Cerebellar cortex (tissue), 1 donor: Measurements from ENCODE around the gene KTI12.
"Not testable (repeated sequence)": the region's sequence is repeated elsewhere in the genome, so short reads cannot be mapped to it uniquely, and the experiment has no call there.

Experiments
- DNase-seq: peaks from one replicate; pipeline ENCODE4 v3.0.0-alpha.2; 2015; ENCODE audit warnings: low spot score

The KTI12 gene

DNA sequence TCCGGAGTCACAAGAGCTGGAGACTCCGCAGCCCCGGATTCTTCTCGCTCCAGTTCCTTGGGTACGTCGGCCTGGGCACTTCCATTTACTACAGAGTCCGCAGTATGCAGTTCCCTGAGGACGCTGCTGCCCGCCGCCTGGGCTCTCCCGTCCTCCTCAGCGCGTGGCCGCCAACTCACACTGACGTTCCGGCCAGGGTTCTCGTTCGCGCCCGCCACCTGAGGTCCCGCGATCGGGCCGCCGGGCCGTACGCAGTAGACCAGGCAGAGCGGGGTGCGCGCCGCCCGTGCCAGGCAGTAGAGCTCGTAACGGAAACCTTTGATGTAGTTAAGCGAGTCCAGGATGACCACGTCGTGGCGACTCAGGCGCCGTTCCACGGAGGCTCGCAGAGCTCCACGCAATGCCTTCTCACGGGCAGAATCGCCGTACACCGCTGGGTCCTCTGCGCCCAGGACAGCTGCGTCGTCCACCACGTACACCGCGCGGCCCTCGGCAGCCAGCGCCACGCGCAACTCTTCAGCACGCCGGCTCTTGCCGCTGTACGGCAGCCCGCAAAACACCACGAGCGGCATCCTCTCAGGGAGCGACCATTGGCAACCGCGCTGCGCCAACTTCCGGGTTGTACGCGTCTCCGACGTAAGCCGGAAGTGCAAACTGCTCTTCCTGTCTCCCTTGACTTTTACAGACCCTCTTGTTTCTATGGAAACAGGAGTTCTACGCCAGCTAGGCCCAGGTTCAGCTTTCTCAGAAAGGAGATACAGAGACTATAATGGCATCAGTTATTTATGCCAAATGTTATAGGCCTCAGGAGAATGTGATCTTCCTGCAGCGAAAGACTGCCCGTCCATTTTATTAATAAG is at the start of gene KTI12:
Gene KTI12 (minus strand): TSS at position 621 of the 860 bp plus-strand sequence. CDS start 49 bp downstream, at position 572.
- DNase-seq: peak; percentile 96

GRCh38 chr1:52080014-52080415 is 46.4 kb upstream of the KTI12 start:
- no peak for DNase-seq

GRCh38 chr1:52077277-52077676 is 43.7 kb upstream of the KTI12 start:
- DNase-seq: not testable (repeated sequence)

DNA sequence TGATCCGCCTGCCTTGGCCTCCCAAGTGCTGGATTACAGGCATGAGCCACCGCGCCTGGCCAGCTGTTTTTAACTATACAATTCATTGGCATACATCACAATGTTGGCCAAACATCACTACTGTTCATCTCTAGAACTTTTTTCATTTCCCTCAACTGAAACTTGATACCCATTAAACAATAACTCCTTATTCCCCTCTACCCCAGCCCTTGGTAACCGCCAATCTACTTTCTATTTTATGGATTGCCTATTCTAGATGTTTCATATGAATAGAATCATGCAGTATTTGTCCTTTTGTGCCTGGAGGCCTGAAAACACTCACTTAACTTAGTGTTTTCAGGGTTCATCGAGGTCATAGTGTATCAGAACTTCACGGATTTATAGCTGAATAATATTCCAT is 38.7 kb upstream of the KTI12 start:
- no peak for DNase-seq

- DNase-seq: no peak
These were observed 37.1 kb upstream of the KTI12 start for GRCh38 chr1:52070704-52071103.

GRCh38 chr1:52063192-52063591 is 29.6 kb upstream of the KTI12 start:
- DNase-seq: no peak

DNA sequence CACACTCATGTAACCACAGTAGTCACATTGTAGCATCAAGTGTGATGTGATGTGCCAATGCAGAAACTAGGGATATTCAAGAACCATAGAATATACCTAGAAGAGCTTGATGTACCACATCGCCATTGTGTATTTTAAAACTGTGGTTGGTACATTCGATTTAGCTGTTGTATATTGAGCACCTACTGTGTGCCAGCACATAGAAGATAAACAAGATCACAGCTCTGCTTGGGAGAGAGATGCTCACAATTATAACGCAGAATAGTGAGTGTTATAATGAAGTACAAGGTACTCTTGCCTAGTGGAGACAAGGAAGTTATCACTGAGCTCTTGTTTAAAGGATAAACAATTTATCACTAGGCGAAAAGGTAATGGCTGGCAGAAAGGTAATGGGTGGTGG is 27.2 kb upstream of the KTI12 start:
- DNase-seq: no peak

- DNase-seq: no peak
These were observed 26.3 kb upstream of the KTI12 start for GRCh38 chr1:52059888-52060287.

DNA sequence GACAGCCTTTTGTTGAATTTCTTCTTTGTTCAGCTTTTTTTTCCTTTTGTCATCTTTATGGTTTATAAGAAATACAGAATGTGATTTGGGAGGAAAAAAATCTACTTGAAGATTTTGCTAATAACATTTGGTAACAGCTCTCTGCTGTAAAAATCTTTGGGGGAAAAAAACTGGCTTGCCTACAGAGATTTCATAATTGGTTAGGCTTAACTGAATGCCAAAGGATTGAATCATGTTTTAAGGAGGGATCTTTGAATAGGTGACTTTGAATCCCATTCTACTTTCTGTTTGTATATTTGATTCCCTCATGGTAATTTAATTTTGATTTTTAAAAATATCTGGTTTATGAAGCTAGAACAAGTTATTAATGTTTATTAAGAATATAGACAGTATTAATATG is 25.7 kb upstream of the KTI12 start:
- DNase-seq: no peak

DNA sequence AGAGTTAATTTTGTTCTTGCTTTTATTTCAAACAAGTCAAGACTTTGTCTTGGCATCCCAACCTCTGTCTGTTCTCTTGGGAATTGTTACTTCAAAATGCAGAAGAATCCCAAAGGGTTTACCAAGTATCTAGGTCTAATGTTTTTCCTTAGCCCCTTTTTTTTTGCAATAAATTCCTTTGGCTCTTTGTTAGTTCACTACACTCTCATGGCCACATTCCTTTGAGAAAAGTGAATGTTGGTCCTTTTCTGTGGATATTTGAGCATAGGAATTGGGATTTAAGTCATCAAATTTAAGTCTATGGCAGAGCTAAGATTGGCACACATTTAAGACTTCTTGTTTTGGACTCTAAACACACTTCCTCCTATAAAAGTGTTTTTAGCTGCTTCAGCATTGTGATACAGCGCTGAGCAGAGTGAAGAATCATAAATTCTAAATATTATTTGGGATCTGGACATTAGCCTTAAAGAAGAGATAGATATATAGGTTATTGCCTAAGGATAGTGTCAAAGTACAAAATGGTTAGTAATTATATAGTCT is 24.3 kb upstream of the KTI12 start:
- DNase-seq: no peak

DNA sequence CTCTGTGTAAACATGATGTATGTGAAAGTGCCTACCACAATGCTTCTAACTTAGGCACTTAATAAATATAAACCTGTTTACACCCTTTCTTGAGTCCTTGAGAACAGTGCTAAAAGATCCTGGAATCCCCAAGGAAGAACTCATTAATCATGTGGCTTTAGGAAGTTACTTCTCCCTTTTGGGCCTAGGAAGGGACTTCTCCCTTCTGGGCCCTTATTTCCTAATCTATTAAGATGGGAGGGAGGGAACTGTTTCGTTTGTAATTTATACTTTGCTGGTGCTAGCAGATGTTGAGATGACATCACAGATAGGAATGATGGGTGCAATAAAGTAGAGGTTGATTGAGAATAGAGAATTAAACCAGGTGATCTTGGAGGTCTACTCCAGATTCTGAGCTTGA is 23.6 kb upstream of the KTI12 start:
- no peak for DNase-seq

- DNase-seq: no peak
These were observed 23.3 kb upstream of the KTI12 start for GRCh38 chr1:52056937-52057231.

GRCh38 chr1:52056163-52056936 is 22.7 kb upstream of the KTI12 start, which contains the start of gene BTF3L4:
BTF3L4 (plus strand) TSS chr1:52056295; CDS start chr1:52059848, 3,553 bp downstream.
- peak; percentile 98 for DNase-seq

DNA sequence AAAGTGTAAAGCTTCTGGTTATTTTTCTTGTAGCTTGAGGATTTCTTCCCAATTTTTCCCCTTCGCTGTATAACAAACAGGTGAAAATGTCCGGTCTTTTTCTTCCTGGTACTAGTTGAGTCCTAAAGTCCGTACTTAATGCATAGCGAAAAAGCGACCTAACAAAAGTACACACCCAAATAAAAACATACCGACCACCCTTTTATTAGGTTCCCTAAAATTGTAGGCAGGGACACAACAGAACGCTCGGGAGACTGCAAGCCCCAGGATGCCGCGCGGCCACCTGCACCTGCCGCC is 22.2 kb upstream of the KTI12 start:
- no peak for DNase-seq

DNA sequence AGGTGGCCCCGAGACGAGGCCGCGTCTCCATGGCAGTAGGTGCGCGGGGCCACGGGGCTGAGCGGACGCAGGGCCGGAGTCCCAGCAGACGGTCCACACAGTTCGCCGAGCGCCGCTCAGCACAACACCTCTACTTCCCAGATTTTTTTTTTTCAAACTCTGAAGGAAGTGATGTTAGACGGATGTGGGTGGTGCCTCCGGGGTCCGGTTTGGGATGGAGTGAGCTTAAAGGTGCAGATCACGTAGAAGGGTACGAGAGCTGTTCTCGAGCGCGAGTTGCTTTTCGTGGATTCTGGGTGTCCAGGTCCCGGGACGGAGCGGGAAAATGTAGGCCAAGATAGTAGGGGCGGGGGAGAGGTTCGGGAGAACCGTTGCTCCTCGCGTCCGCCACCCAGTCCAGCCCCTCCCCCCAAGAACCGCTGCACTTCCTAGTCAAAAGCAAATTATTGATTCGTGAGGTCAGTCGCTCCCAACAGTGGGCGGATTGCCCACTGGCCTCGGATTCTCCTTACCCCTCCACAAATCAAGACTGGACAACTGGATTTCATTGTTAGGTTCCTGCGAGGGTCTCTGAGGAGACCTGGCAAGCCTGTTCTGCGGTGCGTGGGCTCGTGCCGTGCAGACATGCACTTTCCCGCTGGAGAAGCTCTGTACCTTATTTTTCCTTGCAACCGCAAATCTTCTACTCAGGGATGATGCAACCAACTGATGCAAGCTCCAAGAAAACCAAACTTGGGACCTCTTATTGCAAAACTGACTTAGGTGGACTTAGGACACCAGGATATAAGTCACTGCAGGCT is 21.7 kb upstream of the KTI12 start, which contains the start of gene TXNDC12:
Gene TXNDC12 (minus strand): TSS at position 126 of the 800 bp plus-strand sequence. CDS start 95 bp downstream, at position 31.
- DNase-seq: peak; percentile 98

GRCh38 chr1:52054496-52055065 is 21.0 kb upstream of the KTI12 start:
- DNase-seq: no peak

- DNase-seq: no peak
These were observed 20.3 kb upstream of the KTI12 start for GRCh38 chr1:52053862-52054261.

GRCh38 chr1:52049337-52049736 is 15.7 kb upstream of the KTI12 start:
- not testable (repeated sequence) for DNase-seq

DNA sequence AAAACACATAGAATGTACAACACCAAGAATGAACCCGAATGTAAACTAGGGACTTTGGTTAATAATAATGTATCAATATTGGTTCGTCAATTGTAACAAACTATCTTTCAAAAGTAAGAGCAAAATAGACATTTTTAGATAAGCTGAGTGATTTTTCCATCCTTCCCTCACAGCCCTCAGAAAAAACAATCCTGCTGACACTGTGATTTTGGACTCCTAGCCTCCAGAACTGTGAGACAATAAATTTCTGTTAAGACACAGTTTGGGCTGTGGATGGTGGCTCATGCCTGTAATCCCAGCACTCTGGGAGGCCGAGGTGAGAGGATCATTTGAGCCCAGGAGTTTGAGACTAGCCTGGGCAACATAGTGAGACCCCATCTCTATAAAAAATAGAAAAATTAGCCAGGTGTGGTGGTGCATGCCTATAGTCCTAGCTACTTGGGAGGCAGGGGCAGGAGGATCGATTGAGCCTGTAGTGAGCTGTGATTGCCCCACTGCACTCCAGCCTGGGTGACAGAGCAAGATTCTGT is 12.1 kb upstream of the KTI12 start:
- not testable (repeated sequence) for DNase-seq

DNA sequence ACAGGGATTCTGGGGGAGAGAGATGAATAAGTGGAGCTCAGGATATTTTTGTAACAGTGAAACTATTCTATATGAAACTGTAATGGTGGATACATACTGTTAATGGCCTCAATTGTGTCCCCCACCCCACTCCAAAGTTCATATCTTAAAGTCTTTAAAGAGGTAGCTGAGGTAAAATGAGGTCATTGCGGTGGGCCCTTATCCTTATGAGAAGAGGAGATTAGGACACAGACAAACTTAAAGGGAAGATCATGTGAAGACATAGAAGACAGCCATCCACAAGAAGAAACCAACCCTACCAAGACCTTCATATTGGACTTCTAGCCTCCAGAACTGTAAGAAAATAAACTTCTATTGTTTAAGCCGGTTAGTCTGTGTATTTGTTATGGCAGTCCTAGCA is 11.6 kb upstream of the KTI12 start:
- DNase-seq: no peak

- no peak for DNase-seq
These were observed 8.1 kb upstream of the KTI12 start for GRCh38 chr1:52041551-52042185.
